Measurements from ENCODE around the gene TRAPPC13. TPM values are rescaled to one million over a fixed set of nuclear protein-coding genes. Genes with fewer than 3 reads are reported as not detected.

Gene TRAPPC13
- total and polyA plus RNA-seq, 2 of the 13 experiments (the other 11 are each of a cell fraction or from before 2014, with no cell fraction given), result 8.4 to 19.6 TPM

DNA sequence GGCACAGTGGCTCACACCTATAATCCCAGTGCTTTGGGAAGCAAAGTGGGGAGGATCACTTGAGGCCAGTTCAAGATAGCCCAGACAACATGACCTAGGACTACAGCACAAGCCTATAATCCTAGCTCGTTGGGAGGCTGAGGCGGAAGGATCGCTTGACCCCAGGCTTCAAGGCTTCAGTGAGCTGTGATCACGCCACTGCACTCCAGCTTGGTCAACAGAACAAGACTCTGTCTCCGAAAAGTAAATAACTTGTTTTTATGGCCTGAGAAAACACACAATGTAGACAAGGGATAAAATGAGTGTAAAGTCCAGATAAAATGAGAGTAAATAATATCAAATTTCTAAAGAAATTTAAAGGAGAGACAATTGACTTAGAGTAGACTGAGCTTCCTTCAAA is 26.3 kb downstream of the TRAPPC13 start (continued):
- TF ChIP-seq ZNF343 (CRISPR knock-in tag; IDR thresholded peaks at IDR 0.05), result no peak
- TF ChIP-seq ZNF577 (CRISPR knock-in tag; IDR thresholded peaks at IDR 0.05; ENCODE audit: borderline replicate concordance, low read depth), result no peak
- TF ChIP-seq ZNF20 (CRISPR knock-in tag; IDR thresholded peaks at IDR 0.05), result no peak
- TF ChIP-seq ZBTB1 (CRISPR knock-in tag; IDR thresholded peaks at IDR 0.05; ENCODE audit: borderline replicate concordance), result no peak
- no peak for TF ChIP-seq KDM5A (IDR thresholded peaks at IDR 0.05; ENCODE audit: borderline replicate concordance, low read length)
- TF ChIP-seq, protein P1, sequence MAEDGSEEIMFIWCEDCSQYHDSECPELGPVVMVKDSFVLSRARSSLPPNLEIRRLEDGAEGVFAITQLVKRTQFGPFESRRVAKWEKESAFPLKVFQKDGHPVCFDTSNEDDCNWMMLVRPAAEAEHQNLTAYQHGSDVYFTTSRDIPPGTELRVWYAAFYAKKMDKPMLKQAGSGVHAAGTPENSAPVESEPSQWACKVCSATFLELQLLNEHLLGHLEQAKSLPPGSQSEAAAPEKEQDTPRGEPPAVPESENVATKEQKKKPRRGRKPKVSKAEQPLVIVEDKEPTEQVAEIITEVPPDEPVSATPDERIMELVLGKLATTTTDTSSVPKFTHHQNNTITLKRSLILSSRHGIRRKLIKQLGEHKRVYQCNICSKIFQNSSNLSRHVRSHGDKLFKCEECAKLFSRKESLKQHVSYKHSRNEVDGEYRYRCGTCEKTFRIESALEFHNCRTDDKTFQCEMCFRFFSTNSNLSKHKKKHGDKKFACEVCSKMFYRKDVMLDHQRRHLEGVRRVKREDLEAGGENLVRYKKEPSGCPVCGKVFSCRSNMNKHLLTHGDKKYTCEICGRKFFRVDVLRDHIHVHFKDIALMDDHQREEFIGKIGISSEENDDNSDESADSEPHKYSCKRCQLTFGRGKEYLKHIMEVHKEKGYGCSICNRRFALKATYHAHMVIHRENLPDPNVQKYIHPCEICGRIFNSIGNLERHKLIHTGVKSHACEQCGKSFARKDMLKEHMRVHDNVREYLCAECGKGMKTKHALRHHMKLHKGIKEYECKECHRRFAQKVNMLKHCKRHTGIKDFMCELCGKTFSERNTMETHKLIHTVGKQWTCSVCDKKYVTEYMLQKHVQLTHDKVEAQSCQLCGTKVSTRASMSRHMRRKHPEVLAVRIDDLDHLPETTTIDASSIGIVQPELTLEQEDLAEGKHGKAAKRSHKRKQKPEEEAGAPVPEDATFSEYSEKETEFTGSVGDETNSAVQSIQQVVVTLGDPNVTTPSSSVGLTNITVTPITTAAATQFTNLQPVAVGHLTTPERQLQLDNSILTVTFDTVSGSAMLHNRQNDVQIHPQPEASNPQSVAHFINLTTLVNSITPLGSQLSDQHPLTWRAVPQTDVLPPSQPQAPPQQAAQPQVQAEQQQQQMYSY (CRISPR knock-in tag; IDR thresholded peaks at IDR 0.05), result no peak
- TF ChIP-seq, protein P2, sequence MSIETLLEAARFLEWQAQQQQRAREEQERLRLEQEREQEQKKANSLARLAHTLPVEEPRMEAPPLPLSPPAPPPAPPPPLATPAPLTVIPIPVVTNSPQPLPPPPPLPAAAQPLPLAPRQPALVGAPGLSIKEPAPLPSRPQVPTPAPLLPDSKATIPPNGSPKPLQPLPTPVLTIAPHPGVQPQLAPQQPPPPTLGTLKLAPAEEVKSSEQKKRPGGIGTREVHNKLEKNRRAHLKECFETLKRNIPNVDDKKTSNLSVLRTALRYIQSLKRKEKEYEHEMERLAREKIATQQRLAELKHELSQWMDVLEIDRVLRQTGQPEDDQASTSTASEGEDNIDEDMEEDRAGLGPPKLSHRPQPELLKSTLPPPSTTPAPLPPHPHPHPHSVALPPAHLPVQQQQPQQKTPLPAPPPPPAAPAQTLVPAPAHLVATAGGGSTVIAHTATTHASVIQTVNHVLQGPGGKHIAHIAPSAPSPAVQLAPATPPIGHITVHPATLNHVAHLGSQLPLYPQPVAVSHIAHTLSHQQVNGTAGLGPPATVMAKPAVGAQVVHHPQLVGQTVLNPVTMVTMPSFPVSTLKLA (IDR thresholded peaks at IDR 0.05), result no peak
- TF ChIP-seq, protein P3, sequence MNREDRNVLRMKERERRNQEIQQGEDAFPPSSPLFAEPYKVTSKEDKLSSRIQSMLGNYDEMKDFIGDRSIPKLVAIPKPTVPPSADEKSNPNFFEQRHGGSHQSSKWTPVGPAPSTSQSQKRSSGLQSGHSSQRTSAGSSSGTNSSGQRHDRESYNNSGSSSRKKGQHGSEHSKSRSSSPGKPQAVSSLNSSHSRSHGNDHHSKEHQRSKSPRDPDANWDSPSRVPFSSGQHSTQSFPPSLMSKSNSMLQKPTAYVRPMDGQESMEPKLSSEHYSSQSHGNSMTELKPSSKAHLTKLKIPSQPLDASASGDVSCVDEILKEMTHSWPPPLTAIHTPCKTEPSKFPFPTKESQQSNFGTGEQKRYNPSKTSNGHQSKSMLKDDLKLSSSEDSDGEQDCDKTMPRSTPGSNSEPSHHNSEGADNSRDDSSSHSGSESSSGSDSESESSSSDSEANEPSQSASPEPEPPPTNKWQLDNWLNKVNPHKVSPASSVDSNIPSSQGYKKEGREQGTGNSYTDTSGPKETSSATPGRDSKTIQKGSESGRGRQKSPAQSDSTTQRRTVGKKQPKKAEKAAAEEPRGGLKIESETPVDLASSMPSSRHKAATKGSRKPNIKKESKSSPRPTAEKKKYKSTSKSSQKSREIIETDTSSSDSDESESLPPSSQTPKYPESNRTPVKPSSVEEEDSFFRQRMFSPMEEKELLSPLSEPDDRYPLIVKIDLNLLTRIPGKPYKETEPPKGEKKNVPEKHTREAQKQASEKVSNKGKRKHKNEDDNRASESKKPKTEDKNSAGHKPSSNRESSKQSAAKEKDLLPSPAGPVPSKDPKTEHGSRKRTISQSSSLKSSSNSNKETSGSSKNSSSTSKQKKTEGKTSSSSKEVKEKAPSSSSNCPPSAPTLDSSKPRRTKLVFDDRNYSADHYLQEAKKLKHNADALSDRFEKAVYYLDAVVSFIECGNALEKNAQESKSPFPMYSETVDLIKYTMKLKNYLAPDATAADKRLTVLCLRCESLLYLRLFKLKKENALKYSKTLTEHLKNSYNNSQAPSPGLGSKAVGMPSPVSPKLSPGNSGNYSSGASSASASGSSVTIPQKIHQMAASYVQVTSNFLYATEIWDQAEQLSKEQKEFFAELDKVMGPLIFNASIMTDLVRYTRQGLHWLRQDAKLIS (CRISPR knock-in tag; IDR thresholded peaks at IDR 0.05), result no peak
- no peak for TF ChIP-seq LCORL (IDR thresholded peaks at IDR 0.05)
- no peak for TF ChIP-seq LCORL (CRISPR knock-in tag; IDR thresholded peaks at IDR 0.05)
- TF ChIP-seq MLLT10 (CRISPR knock-in tag; IDR thresholded peaks at IDR 0.05), result no peak
- no peak for TF ChIP-seq ZNF136 (CRISPR knock-in tag; IDR thresholded peaks at IDR 0.05; ENCODE audit: low read depth)
- TF ChIP-seq NFE2L1 (CRISPR knock-in tag; IDR thresholded peaks at IDR 0.05; ENCODE audit: borderline replicate concordance), result no peak
- TF ChIP-seq, protein P4, sequence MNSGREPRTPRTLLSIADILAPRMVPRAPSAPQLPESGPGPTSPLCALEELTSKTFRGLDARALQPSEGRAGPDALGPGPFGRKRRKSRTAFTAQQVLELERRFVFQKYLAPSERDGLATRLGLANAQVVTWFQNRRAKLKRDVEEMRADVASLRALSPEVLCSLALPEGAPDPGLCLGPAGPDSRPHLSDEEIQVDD (CRISPR knock-in tag; IDR thresholded peaks at IDR 0.05; ENCODE audit: borderline replicate concordance), result no peak
- TF ChIP-seq ZNF317 (CRISPR knock-in tag; IDR thresholded peaks at IDR 0.05), result no peak
- no peak for TF ChIP-seq ZNF256 (CRISPR knock-in tag; conservative IDR thresholded peaks at IDR 0.05)
- TF ChIP-seq, protein P5, sequence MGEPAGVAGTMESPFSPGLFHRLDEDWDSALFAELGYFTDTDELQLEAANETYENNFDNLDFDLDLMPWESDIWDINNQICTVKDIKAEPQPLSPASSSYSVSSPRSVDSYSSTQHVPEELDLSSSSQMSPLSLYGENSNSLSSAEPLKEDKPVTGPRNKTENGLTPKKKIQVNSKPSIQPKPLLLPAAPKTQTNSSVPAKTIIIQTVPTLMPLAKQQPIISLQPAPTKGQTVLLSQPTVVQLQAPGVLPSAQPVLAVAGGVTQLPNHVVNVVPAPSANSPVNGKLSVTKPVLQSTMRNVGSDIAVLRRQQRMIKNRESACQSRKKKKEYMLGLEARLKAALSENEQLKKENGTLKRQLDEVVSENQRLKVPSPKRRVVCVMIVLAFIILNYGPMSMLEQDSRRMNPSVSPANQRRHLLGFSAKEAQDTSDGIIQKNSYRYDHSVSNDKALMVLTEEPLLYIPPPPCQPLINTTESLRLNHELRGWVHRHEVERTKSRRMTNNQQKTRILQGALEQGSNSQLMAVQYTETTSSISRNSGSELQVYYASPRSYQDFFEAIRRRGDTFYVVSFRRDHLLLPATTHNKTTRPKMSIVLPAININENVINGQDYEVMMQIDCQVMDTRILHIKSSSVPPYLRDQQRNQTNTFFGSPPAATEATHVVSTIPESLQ (CRISPR knock-in tag; conservative IDR thresholded peaks at IDR 0.05), result no peak
- no peak for TF ChIP-seq NR2C2 (CRISPR knock-in tag; IDR thresholded peaks at IDR 0.05; ENCODE audit: borderline replicate concordance)
- TF ChIP-seq SMAD3 (CRISPR knock-in tag; IDR thresholded peaks at IDR 0.05), result peak; percentile 58; the same call in 1 of the 2 replicates
